Measurements from ENCODE around the gene KIRREL3. TPM values are rescaled to one million over a fixed set of nuclear protein-coding genes. Genes with fewer than 3 reads are reported as not detected.

The KIRREL3 gene
- total RNA-seq, 1 donor from 2014 or later, result 0.26 TPM

DNA sequence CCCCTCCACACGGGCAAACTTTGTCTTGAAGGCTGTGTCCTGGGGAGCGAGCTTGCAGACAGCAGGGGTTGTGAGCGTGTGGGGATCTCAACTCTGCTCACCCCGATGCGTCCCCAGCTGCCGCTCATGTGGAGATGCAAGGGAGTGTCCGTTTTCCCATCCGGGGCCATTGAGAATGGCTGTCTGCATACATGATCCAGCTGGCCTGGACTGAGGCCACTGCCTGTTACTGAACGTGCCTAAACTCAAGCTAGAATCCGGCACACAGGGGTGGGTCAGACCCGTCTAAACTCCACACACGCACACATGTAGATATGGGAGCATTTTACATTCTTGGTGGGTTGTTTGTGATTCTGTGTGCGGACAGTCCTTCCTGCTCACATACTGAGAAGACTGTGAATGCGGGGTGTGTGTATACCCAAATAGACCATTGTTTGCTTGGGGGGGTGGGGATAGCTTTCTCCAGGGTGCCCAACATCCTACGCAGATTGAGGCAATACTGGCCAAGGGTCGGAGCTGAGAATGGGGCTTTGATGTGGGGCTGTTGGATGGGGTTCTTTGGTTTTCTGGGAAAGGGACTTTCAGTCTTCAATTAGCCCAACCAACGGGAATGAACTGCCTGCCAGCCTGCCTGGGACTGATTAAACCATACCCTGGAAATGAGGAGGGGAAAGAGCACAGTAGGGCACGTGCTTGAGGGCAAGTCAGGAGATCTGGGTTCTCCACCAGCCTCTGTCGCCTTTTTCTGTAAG, 584.7 kb downstream of the KIRREL3 start:
- H3K4me1 Mint-ChIP-seq (ENCODE audit: low read depth), result peaks cover 6% of the 10 kb centered on the region
- H3K36me3 Mint-ChIP-seq (ENCODE audit: insufficient read depth), result peaks cover 2% of the 10 kb centered on the region
- TF ChIP-seq, protein P1, sequence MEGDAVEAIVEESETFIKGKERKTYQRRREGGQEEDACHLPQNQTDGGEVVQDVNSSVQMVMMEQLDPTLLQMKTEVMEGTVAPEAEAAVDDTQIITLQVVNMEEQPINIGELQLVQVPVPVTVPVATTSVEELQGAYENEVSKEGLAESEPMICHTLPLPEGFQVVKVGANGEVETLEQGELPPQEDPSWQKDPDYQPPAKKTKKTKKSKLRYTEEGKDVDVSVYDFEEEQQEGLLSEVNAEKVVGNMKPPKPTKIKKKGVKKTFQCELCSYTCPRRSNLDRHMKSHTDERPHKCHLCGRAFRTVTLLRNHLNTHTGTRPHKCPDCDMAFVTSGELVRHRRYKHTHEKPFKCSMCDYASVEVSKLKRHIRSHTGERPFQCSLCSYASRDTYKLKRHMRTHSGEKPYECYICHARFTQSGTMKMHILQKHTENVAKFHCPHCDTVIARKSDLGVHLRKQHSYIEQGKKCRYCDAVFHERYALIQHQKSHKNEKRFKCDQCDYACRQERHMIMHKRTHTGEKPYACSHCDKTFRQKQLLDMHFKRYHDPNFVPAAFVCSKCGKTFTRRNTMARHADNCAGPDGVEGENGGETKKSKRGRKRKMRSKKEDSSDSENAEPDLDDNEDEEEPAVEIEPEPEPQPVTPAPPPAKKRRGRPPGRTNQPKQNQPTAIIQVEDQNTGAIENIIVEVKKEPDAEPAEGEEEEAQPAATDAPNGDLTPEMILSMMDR (IDR thresholded peaks at IDR 0.05; ENCODE audit: unreplicated experiment), result no peak
- H3K27ac Mint-ChIP-seq, result peak overlapping the region; percentile 77
- H3K4me3 Mint-ChIP-seq (ENCODE audit: low read depth), result no peak overlapping the region
- no peaks in the 10 kb centered on the region for H3K9me3 Mint-ChIP-seq (ENCODE audit: low read depth)
- no peak for DNase-seq (ENCODE audit: low spot score, unreplicated experiment)
- peaks cover 9% of the 10 kb centered on the region for H3K27me3 Mint-ChIP-seq

DNA sequence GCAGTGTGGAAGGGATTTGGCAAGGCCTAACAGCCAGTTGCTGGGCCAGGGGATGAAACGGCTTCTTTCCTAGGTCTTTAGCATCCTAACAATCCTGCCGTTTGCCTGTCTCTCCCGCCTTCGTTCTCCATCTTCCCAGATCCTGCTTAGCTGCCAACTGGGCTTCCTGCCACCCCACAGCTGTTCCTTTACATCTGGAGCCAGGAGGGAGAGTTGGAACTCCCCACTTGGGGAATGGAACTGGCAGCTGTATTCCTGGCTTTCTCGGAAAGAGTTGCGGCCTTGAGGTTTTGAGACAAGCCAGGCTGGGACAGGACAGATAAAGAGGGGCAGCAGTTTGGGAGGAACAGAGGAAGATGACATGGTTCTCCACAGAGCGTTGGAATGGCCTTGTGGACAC, 585.4 kb downstream of the KIRREL3 start:
- TF ChIP-seq, protein P1 (IDR thresholded peaks at IDR 0.05; ENCODE audit: unreplicated experiment), result no peak
- no peak overlapping the region for H3K4me3 Mint-ChIP-seq (ENCODE audit: low read depth)
- no peak overlapping the region for H3K27ac Mint-ChIP-seq
- H3K4me1 Mint-ChIP-seq (ENCODE audit: low read depth), result peaks cover 5% of the 10 kb centered on the region
- DNase-seq (ENCODE audit: low spot score, unreplicated experiment), result no peak
- H3K27me3 Mint-ChIP-seq, result peaks cover 9% of the 10 kb centered on the region
- no peaks in the 10 kb centered on the region for H3K9me3 Mint-ChIP-seq (ENCODE audit: low read depth)
- H3K36me3 Mint-ChIP-seq (ENCODE audit: insufficient read depth), result peaks cover 4% of the 10 kb centered on the region

DNA sequence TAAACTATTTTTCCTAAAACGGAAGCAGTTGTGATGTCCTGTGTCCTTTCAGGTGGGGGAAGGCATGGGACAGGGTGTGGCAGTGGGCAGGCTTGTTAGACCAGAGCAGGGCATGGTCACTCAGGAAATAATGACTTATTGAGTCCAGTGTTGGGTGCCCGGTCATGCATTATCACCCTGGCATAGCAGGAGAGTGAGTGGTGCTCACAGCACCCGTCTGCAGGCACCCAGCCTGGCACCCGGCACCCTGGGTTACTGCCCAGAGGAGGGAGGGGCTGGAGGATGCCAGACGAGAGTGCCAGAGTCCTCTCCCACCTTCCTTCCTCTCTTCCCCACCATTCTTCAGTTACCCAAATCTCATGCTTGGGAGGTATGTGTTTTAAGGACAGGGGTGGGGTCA, 586.0 kb downstream of the KIRREL3 start:
- Mint-ChIP-seq H3K27me3 (peaks cover 9% of the 10 kb centered on the region), H3K27ac (peak overlapping the region; percentile 83), H3K4me1 (ENCODE audit: low read depth) (peaks cover 2% of the 10 kb centered on the region), H3K4me3 (ENCODE audit: low read depth) (no peak overlapping the region), H3K9me3 (ENCODE audit: low read depth) (no peaks in the 10 kb centered on the region), H3K36me3 (ENCODE audit: insufficient read depth) (peaks cover 4% of the 10 kb centered on the region)
- TF ChIP-seq, protein P1 (IDR thresholded peaks at IDR 0.05; ENCODE audit: unreplicated experiment), result no peak
- no peak for DNase-seq (ENCODE audit: low spot score, unreplicated experiment)

DNA sequence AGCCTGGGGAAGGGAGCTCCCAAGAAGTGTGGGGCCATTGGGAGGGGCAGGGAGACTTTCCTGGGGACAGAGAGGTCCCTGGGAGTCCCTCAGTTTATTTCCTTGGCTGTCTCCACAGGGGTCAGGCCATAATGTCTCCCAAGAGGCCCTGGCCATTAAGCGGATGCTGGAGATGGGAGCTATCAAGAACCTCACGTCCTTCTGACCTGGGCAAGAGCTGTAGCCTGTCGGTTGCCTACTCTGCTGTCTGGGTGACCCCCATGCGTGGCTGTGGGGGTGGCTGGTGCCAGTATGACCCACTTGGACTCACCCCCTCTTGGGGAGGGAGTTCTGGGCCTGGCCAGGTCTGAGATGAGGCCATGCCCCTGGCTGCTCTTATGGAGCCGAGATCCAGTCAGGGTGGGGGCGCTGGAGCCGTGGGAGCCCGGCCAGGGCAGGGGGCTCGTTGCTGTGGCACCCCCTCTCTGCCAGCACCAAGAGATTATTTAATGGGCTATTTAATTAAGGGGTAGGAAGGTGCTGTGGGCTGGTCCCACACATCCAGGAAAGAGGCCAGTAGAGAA, 586.6 kb downstream of the KIRREL3 start:
- Mint-ChIP-seq H3K4me1 (ENCODE audit: low read depth) (peaks cover 2% of the 10 kb centered on the region), H3K9me3 (ENCODE audit: low read depth) (no peaks in the 10 kb centered on the region), H3K36me3 (ENCODE audit: insufficient read depth) (peaks cover 7% of the 10 kb centered on the region), H3K27ac (no peak overlapping the region), H3K4me3 (ENCODE audit: low read depth) (no peak overlapping the region), H3K27me3 (peaks cover 8% of the 10 kb centered on the region)
- TF ChIP-seq, protein P1 (IDR thresholded peaks at IDR 0.05; ENCODE audit: unreplicated experiment), result no peak
- DNase-seq (ENCODE audit: low spot score, unreplicated experiment), result no peak

DNA sequence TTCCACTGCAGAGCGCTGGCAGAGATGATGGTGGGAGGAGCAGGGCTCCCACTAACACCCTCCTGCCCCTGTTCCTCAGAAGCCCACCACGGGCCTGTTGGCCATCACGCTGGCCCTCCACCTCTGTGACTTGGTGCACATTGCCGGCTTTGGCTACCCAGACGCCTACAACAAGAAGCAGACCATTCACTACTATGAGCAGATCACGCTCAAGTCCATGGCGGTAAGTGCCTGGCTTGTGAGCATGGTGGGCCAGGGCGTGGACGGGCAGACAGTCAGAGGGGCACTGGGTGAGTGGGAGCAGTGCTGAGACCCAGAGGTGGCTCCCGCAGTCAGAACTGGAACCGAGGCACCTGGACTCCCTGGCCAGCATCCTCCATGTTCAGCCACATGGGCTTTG, 587.1 kb downstream of the KIRREL3 start:
- DNase-seq (ENCODE audit: low spot score, unreplicated experiment), result no peak
- TF ChIP-seq, protein P1 (IDR thresholded peaks at IDR 0.05; ENCODE audit: unreplicated experiment), result no peak

More for the DNA sequence above, 587.1 kb downstream of the KIRREL3 start:
- Mint-ChIP-seq H3K27ac (no peak overlapping the region), H3K9me3 (ENCODE audit: low read depth) (no peaks in the 10 kb centered on the region), H3K4me1 (ENCODE audit: low read depth) (peaks cover 2% of the 10 kb centered on the region), H3K4me3 (ENCODE audit: low read depth) (no peak overlapping the region), H3K36me3 (ENCODE audit: insufficient read depth) (peaks cover 7% of the 10 kb centered on the region), H3K27me3 (peaks cover 3% of the 10 kb centered on the region)

Measured in progenitor cell of endocrine pancreas (in vitro differentiated cells).